ENCODE data around the gene TIMM8B. TPM values are rescaled to one million over a fixed set of nuclear protein-coding genes. Genes with fewer than 3 reads are reported as not detected.

TIMM8B gene
- polyA plus RNA-seq, 3 donors, result 61.5 to 78.8 (median 75.1) TPM

DNA sequence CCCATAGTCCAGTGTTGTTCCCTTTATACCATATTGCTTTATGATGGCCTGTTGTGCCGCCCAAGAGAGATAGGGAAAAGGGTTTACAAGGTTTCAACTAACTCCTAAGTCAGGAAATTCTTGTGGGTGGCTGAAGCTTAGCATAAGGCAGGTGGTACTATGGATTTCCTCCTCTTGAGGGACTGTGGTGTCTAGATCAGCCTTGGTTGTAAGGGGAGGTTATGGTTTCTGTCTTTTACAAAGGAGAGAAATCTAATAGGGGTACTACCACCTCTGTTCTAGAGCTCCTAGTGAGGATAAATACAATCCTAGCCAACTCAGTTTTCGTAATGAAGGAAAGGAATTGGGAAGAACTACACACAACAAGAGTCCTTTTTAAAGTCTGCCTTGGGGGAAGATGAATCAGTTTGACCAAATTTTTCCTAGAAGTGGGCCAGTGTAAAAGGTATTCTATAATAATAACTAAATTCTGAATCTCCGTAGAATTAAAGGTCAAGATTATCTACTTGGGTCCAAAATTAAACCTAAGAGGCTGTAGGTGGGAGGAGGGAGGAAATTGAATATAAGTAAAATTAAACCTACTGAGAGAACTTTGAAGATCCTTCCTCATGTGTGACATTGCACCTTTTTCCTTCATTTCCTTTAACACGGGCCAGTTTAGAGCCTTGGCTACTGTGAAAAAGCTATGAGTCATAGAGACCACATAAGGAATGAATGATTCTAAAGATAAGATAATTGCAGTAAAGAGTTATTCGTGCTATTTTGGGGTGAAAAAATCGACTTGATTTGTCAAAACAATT, 44.2 kb downstream of the TIMM8B start:
- no peak for DNase-seq (ENCODE audit: extremely low read depth in 1 of 11, low read depth in 9 of 11, low spot score in 4 of 11)

DNA sequence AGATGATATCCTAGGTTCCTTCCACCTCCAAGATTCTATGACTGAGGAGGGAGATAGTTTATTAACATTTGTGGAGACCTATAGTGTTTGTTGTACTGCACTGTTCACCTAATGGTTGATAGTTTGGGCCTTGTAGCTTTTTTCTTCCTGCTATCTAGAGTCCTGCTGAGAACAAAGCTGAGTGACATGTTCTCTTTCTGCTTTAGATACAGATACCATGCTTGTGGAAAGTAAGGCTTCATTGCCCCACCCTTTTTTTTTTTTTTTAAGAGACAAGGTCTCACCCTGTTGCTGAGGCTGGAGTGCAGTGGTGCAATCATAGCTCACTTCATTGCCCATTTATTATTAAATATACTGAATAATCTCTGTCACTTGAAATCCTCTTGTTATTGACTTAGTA, 49.0 kb downstream of the TIMM8B start:
- DNase-seq (ENCODE audit: extremely low read depth in 1 of 11, low read depth in 9 of 11, low spot score in 4 of 11), result no peak

Other genes starting within 250 kb of the TIMM8B start
- gene ALG9, start 215.2 kb downstream of the TIMM8B start, polyA plus RNA-seq (ENCODE audit: insufficient read length in 3 of 3), result 10 to 100 TPM; 42.2 to 50.3 (median 48.3) TPM
- 1 to 10 TPM; 4.8 to 6.4 (median 5.5) TPM for gene FDXACB1, start 207.6 kb downstream of the TIMM8B start, polyA plus RNA-seq (ENCODE audit: insufficient read length in 3 of 3)
- 10 to 100 TPM; 41.1 to 55.6 (median 41.5) TPM for gene CFAP68, start 207.2 kb downstream of the TIMM8B start, polyA plus RNA-seq (ENCODE audit: insufficient read length in 3 of 3)
- gene CRYAB, start 175.0 kb downstream of the TIMM8B start, polyA plus RNA-seq (ENCODE audit: insufficient read length in 3 of 3), result 10 to 100 TPM; 46.0 to 81.1 (median 52.8) TPM
- 1 to 10 TPM; 1.5 to 2.8 (median 2.6) TPM for gene HSPB2, start 174.0 kb downstream of the TIMM8B start, polyA plus RNA-seq (ENCODE audit: insufficient read length in 3 of 3)
- 10 to 100 TPM in 1 of 3 donors, 1 to 10 TPM in 2; 8.7 to 10.5 (median 9.3) TPM for gene C11orf52, start 167.8 kb downstream of the TIMM8B start, polyA plus RNA-seq (ENCODE audit: insufficient read length in 3 of 3)
- gene DIXDC1, start 149.4 kb downstream of the TIMM8B start, polyA plus RNA-seq (ENCODE audit: insufficient read length in 3 of 3), result 10 to 100 TPM; 18.5 to 21.4 (median 20.8) TPM
- gene DLAT, start 61.3 kb downstream of the TIMM8B start, polyA plus RNA-seq (ENCODE audit: insufficient read length in 3 of 3), result 10 to 100 TPM; 47.1 to 51.2 (median 47.7) TPM
- 10 to 100 TPM in 2 of 3 donors, 1 to 10 TPM in 1; 7.4 to 11.7 (median 11.2) TPM for gene PIH1D2, start 12.7 kb downstream of the TIMM8B start, polyA plus RNA-seq (ENCODE audit: insufficient read length in 3 of 3)
- gene NKAPD1, start 12.5 kb downstream of the TIMM8B start, polyA plus RNA-seq (ENCODE audit: insufficient read length in 3 of 3), result 10 to 100 TPM; 49.9 to 60.1 (median 50.2) TPM
- 100 to 1,000 TPM; 181 to 185 (median 182) TPM for gene SDHD, start 117 bp upstream of the TIMM8B start, polyA plus RNA-seq (ENCODE audit: insufficient read length in 3 of 3)
- gene IL18, start 77.3 kb upstream of the TIMM8B start, polyA plus RNA-seq (ENCODE audit: insufficient read length in 3 of 3), result 10 to 100 TPM in 1 of 3 donors, 1 to 10 TPM in 2; 5.3 to 12.5 (median 8.3) TPM
- gene TEX12, start 80.6 kb upstream of the TIMM8B start, polyA plus RNA-seq (ENCODE audit: insufficient read length in 3 of 3), result under 1 TPM in 2 of 3 donors, not detected in 1; 0.21 to 0.28 TPM
- gene BCO2, start 88.8 kb upstream of the TIMM8B start, polyA plus RNA-seq (ENCODE audit: insufficient read length in 3 of 3), result 1 to 10 TPM; 3.1 to 6.3 (median 3.5) TPM
- gene PTS, start 139.7 kb upstream of the TIMM8B start, polyA plus RNA-seq (ENCODE audit: insufficient read length in 3 of 3), result 10 to 100 TPM; 46.6 to 63.6 (median 53.1) TPM
- under 1 TPM in 1 of 3 donors, not detected in 2; 0.20 TPM for gene PLET1, start 174.1 kb upstream of the TIMM8B start, polyA plus RNA-seq (ENCODE audit: insufficient read length in 3 of 3)